Vagina (tissue), 2 donors: ENCODE measurements around the gene PRKCG.

Source experiments
- CTCF ChIP-seq, 3 experiments: fragments of 450-650 bp in 2 of 3; fragments of 200-600 bp in 1 of 3; sonication (generic) in 1 of 3; IDR thresholded peaks; one replicate each; pipeline ENCODE4 v1.5.1; 2017 to 2019; ENCODE audit warnings: antibody characterized with exemption in 3 of 3, mild to moderate bottlenecking in 2 of 3, moderate library complexity in 2 of 3
- POLR2A ChIP-seq, 2 donors: fragments of 450-650 bp; IDR thresholded peaks; one replicate each; pipeline ENCODE4 v1.6.1; 2017; ENCODE audit warnings: antibody characterized with exemption in 2 of 2, mild to moderate bottlenecking in 2 of 2, moderate library complexity in 2 of 2
- POLR2AphosphoS5 ChIP-seq, 2 donors: sonication (generic); formaldehyde crosslinking; IDR thresholded peaks; one replicate each; pipeline ENCODE4 v1.9.0; 2017; ENCODE audit warnings: antibody characterized with exemption in 2 of 2, mild to moderate bottlenecking in 2 of 2, low read depth in 1 of 2; ENCODE audit not compliant: insufficient read depth in 1 of 2

DNA sequence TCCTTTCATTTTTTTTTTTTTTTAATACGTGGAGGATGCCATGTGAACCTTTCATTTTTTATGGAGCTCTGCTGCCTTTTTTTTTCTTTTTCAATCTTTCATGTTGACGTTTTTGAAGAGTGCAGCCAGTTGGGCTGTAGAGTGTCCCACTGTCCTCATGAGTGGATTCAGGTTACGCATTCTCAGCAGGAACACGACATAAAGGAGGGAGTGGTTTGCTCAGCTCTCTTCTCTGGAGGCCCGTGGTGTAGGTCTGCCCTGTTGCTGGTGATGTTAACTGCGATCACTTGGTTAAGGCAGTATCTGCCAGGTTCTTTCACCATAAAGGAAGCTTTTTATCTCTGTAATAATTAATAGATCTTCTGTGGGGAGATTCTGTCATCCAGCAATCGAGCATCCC lies 54.0 kb downstream of the PRKCG start:
- no peak for TF ChIP-seq POLR2A (IDR thresholded peaks at IDR 0.05)
- TF ChIP-seq CTCF (IDR thresholded peaks at IDR 0.05): no peak
- no peak for TF ChIP-seq POLR2AphosphoS5 (IDR thresholded peaks at IDR 0.05; ENCODE audit: insufficient read depth in 1 of 2, low read depth in 1 of 2)
